KG1 (cell line): ENCODE measurements around the gene PKP4.
"Not testable (repeated sequence)": the region's sequence is repeated elsewhere in the genome, so short reads cannot be mapped to it uniquely, and the experiment has no call there.

Experiments used
- DNase-seq: peaks from one replicate; lab custom pipeline; 2025; lab: John Stamatoyannopoulos, UW

Gene PKP4, protein sequence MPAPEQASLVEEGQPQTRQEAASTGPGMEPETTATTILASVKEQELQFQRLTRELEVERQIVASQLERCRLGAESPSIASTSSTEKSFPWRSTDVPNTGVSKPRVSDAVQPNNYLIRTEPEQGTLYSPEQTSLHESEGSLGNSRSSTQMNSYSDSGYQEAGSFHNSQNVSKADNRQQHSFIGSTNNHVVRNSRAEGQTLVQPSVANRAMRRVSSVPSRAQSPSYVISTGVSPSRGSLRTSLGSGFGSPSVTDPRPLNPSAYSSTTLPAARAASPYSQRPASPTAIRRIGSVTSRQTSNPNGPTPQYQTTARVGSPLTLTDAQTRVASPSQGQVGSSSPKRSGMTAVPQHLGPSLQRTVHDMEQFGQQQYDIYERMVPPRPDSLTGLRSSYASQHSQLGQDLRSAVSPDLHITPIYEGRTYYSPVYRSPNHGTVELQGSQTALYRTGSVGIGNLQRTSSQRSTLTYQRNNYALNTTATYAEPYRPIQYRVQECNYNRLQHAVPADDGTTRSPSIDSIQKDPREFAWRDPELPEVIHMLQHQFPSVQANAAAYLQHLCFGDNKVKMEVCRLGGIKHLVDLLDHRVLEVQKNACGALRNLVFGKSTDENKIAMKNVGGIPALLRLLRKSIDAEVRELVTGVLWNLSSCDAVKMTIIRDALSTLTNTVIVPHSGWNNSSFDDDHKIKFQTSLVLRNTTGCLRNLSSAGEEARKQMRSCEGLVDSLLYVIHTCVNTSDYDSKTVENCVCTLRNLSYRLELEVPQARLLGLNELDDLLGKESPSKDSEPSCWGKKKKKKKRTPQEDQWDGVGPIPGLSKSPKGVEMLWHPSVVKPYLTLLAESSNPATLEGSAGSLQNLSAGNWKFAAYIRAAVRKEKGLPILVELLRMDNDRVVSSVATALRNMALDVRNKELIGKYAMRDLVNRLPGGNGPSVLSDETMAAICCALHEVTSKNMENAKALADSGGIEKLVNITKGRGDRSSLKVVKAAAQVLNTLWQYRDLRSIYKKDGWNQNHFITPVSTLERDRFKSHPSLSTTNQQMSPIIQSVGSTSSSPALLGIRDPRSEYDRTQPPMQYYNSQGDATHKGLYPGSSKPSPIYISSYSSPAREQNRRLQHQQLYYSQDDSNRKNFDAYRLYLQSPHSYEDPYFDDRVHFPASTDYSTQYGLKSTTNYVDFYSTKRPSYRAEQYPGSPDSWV

DNA sequence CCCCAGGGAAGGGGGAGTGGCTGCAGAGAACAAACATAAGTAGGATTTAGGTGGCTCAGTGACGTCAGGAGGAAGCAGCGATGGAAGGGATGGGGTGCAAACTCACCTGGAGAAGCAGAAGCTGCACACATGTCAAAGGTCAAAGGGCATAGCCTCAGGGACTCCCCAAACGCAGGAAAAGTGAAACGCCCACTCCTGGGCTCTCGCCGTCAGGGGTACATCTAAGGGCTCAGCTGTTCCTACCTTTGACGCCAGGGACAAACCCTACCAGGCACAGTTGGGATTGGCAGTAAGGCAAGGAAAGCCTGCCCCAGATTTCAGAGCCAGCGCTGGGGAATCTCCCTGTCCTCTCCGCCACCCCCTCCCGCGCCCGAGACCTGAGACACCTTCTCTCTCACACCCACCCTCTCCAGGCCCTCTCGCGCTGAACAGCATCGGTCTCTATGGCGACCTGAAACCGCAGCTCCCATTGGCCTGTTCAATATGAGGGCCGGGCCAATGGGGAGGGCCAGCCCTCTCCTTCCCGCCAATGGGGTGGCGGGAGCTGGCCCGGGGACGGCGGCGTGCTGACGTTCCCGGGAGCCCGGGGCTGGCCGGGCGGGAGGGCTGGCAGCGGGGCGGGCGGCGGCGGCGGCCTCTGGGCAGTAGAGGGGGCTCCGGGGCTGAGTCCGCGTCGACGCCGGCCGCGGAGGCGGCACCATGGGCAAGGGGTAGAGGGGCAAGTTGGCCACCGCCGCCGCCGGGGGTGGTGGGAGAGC, at the start of gene PKP4, which contains the start of gene CCDC148:
PKP4 (plus strand) TSS at position 644 of the 758 bp plus-strand sequence. CDS start 76,233 bp downstream, outside the sequence.
CCDC148 (minus strand) TSS at position 445 of the 758 bp plus-strand sequence; CDS start at position 131, 314 bp downstream.
- DNase-seq, result peak; percentile 63

DNA sequence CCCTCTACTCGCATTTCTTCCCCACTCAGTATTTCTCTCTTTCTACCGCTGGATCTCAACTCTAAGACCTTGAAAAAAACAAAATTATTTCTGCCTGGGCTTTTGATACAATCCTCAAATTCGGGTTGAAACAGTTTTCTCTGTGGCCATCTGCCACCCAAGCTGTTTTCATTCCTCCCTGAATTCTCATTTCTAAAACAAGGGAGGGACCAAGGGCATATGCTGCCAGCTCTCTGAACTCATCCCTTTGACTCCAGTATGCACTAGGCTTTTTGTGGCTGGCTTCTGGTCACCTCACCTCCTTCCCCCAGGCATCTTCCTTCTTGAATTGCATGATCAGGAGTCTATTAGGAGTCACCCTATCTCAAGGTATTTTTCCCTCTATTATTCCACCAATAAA, 49.7 kb upstream of the PKP4 start:
- DNase-seq, result no peak

DNA sequence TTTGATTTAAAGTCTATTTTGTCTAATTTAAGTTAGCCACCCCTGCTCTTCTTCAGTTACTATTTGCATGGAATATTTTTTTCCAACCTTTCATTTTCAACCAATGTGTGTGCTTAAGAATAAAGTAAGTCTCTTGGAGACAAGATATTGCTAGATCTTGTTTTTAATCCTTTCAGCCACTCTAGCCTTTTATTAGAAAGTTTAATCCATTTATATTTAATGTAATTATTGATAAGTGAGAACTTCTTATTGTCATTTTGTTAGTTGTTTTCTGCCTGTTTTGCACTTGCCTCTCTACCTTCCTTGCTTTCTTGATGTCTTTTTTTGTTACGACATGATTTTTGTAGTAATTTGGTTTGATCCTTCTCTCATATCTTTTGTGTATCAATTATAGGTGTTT, 46.6 kb upstream of the PKP4 start:
- DNase-seq, result no peak

DNA sequence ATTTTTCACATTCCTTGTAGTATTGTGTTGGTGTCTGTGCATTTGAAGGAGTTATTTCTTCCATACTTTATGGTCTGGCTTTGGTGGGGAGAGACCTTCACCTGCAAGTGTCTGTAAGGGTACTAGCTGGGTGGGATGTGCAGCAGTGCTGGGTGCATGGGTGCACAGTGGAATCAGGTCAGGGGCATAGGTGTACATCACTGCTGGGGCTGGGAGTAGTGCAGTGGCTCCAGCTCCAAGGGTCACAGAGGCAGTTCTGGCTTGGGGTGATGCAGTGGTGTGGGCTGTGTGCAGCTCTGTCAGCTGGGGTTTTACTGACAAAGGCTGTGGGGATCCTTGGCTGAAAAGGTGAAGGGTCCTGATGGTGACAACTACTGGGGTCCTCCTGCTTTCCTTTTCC, 45.0 kb upstream of the PKP4 start:
- no peak for DNase-seq

DNA sequence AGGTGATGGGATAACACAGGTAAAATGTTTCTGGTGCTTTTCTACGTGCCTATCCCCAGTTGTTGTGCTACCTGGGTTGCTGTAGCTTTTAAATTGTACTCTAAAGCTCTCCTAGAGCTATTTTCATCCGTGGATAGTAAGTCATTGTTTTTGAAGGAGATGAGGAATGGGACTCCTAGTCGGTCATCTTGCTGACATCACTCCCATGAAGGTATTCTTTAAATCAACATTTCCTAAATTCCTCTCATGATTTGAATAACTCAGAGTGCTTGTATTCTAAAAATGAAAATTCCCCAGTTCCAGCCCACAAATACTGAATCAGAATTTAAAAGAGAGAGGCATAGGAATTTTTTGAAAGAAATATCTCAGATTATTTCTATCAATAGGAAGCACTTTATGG, 44.5 kb upstream of the PKP4 start:
- no peak for DNase-seq

DNA sequence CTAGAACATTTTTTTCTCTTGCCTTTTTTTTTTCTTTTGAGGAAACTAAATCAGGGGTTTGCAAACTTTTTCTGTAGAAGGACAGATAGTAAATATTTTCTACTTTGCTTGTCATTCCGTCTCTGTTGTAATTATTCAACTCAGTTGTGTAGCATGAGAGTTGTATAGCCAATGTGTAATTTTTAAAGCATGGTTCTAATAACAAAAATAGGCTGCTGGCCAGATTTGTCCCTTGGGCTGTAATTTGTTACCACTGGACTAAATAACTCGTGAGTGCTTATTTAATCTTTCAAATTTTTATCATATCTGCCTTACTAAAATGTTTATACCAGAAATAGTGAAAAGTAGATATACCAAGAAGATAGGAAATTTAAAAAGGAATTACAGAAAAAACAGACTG, 43.2 kb upstream of the PKP4 start:
- no peak for DNase-seq

DNA sequence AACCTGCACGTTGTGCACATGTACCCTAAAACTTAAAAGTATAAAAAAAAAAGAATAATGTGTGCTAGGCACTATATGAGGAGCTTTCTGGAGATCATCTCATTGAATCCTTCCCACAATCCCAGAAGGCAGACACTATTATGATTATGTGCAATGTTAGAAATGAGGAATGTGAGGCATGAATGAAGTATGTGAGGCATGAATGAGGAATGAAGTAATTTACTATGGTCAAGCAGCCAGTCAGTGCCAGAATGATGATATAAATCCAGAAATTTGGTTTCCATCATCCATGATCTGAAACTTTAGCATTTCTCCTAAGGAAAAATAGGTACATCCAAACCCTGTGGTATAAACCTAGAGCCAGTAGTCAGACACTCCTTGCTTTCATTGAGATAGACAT, 42.2 kb upstream of the PKP4 start:
- no peak for DNase-seq

DNA sequence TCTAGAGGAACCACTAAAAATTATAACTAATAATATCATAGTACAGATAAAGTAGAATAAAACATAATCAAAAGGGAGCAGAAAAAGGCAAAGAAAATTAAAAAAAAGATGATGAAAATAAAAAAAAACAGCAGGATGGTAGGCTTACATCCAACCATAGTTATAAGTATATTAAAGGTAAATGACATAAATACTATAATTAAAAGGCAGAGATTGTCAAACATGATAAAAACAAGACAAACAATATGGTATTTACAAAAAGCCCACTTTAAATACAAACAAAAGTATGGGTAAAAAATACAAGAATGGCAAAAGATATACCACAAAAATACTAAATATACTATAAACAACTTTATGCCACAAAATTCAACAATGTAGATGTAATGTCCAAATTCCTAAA, 24.6 kb upstream of the PKP4 start:
- no peak for DNase-seq

DNA sequence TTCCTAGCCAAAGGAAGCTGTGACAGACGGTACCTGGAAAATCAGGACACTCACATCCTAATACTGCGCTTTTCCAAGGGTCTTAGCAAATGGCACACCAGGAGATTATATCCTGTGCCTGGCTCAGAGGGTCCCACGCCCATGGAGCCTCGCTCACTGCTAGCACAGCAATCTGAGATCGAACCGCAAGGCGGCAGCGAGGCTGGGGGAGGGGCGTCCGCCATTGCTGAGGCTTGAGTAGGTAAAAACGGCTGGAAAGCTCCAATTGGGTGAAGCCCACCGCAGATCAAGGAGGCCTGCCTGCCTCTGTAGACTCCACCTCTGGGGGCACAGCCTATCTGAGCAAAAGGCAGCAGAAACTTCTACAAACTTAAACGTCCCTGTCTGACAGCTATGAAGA, 23.0 kb upstream of the PKP4 start:
- DNase-seq, result not testable (repeated sequence)

DNA sequence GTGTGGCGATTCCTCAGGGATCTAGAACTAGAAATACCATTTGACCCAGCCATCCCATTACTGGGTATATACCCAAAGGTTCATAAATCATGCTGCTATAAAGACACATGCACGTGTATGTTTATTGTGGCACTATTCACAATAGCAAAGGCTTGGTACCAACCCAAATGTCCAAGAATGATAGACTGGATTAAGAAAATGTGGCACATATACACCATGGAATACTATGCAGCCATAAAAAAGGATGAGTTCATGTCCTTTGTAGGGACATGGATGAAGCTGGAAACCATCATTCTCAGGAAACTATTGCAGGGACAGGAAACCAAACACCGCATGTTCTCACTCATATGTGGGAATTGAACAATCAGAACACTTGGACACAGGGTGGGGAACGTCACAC, 17.7 kb upstream of the PKP4 start:
- not testable (repeated sequence) for DNase-seq

DNA sequence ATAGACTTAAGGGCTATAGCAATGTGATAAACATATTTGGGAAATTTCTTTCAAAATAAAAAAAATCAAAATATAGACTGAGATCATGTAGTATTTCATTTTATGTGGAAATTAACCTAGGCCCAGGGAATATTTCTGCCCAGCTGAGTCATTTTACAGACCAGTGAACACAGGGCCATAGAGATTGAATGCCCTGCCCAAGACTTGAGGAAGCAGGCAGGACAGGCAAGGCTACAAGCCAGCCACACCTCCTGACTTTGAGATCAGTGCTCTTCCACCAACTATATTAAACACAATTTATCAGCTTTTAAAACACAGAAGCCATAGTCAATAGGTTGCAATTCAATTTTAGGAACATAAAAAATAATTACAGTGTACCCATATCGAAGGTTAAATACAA, 13.1 kb upstream of the PKP4 start:
- no peak for DNase-seq

DNA sequence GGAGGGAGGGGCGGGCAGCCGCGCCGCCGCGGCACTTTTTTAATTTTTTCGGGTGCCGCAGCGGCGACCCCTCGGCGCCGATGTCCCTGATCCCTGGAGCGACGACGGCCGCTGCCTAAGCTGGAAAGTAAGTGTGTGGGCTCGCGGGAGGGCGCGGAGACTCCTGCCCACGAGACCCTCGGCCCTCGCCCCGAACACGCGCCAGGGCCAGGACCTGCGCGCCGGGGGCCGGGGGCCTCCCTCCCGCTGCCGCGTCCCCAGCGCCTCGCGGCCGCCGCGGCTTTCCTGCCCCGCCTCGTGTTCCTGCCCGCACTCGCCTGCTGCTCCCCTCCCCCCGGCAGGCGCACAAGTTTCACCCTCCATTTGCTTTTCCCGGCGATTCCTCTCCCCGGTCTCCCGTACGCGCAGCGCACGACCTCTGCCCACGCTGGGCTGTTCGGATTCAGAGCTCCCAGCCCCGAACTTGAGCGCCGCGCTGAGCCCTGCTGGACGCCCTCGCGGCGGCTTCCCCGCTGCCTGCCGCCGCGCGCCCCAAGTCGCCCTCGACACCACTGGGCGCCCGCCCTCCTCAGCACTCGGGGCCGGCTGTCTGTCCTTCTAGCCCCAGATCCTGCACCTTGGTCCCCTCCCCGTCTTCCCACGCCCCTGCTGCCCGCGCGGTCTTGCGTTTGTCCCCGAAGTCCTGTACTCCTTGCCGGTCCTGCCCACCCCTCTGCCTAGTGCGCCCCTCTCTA, 507 bp downstream of the PKP4 start:
- DNase-seq, result peak; percentile 63

DNA sequence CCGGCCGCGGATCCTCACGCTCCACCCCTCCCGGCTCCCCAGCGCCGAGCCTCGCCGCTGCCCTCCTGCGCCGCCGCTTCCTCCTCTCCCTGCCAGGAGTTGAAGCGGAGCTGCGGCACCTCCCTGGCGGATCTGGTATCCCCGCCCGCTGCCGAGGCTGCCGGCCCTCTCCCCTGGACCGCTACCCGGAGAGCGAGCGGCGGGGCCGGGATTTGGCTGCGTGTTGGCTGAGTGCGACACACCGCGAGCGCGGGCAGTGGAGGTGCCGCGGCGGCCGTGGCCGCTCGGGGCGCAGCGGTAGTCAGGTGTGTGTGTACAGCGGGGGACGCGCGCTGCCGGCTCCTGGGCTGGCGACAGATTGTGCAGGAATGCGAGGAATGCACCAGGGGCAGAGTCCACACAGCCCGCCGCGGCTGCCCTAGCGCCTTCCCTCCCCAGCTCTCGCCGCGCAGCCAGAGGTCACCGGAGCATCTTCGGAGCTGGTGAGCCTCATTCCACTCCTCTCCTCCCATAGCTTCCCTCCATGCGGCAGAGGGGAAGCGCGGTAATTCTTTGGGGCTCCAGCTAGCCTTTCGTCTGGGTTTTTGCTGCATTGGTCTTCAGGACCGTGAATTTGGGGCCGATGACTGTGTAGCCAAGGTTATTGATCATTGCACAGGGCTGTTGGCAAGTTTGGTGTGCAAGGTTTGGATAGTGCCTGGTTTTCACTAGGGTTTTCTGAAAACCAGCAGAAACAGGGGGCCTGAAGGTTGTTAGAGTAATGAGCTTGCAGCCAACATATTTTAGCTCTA, 1.3 kb downstream of the PKP4 start:
- DNase-seq, result peak; percentile 63

DNA sequence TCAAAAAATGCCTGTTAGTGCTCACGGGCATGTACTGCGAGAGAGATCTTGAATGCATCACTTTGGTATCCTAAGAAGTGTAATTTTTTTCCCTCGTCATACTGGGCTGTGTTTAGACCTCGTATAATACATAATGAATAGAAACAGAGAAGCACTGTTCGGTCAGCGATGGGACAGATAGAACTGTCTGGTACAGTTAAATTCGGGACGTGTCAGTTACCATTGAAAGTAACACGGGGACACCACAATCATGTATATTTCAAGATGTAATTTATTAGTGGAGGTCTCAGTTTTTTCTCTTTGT, 1.8 kb downstream of the PKP4 start:
- DNase-seq, result no peak

DNA sequence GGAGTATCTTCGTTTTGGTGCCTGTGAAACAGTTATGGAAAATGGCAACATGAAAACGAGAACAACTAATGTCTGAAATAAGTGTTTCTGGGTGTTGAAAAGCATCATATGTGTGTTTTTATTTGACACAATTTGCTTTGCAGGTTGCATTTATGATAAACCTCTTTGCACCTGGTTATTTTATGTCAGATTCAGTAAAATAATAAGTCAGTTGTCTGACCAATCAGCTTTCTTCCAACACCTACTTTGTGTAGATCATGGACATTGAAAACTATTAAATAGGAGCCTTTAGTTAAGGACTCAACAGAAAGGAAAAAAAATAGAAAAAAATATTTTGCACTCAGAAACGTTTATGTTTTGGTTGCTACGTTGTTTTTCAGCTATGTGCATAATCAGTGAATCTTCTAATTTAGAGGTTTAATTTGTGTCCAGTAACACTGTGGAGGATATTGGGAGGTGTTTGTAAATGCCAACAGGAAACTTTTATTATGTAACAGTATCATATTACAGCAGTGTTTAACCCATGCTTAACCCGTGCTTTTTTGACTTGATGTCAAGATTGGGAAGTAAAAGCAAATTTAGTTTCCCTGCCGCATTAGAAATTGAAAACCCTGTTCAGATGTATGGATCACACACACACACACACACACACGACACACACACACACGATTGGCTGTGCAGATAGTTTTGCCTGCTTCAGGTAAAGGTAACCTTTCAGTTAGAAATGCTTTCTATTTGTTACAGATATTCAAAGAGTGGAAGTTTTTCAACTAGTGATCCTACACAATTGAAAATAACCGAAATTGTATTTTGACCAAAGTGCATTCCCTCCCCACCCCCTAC, 2.6 kb downstream of the PKP4 start:
- DNase-seq, result no peak

DNA sequence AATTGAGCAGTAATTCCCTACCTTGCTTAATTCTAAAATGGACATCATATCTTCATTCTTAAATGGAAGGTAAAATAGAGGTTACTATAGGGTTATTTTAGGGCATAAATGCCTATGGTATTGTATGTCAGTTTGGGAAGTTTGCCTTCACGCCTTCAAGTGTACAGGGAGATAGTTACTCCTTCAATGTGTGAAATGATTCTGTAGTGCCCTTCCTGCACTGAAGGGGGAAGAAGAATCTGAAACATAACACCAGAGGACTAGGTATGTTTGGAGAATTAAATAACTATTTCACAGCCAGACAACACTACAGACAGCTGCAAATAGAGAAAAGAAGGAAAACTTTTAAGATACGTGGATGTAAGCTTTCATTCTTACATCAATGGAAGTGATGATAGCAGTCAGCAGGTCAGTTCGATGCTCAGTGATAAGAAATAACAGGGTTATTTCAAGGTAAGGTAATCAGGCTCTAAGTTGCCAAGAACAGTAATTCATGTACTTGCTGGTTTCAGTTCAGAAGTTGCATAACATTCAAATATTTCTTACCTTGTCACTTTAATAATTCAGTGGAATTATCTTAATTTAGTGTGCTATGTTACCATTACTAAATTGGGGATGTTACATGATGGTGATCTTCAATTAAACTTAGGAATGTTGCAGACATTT, 4.0 kb downstream of the PKP4 start:
- no peak for DNase-seq

DNA sequence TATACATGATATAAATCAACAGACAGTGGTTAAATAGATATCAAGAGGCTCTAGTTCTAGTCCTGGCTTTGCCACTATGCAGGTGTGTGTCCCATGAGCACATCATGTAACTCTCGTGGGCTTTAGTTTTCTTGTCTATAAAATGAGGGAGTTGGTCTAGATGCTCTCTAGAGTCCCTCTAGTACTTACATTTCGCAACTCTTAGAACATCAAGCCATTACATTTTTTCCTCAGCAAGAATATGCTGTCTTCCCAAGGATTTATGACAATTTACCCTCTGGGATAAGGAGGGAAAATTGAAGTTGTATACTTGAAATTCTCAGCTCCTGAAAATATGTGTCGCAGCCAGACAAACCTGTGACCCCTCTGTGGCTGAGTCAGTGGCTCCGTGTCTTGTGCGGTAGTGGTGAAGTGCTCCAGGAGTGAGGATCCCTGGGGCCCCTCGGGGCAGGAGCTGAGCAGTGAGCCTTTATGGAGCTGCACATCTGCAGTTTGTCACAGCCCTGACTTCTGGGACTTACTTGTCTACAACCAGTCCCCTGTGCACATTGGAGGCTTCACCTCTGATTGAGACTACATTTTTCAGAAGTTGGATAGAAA, 6.8 kb downstream of the PKP4 start:
- DNase-seq, result no peak
